Urothelium cell line (cell line): Measurements from ENCODE around the gene HMX2.

ENCODE experiments used
- DNase-seq: peaks from one replicate; pipeline ENCODE4 v3.0.0; 2011; ENCODE audit warnings: low spot score, mixed read lengths
- FAIRE-seq: peaks from 2 replicates; lab custom pipeline; 2011; peaks lifted over from hg19 to GRCh38; lab: Jason Lieb, UNC

HMX2 gene, protein sequence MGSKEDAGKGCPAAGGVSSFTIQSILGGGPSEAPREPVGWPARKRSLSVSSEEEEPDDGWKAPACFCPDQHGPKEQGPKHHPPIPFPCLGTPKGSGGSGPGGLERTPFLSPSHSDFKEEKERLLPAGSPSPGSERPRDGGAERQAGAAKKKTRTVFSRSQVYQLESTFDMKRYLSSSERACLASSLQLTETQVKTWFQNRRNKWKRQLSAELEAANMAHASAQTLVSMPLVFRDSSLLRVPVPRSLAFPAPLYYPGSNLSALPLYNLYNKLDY

DNA sequence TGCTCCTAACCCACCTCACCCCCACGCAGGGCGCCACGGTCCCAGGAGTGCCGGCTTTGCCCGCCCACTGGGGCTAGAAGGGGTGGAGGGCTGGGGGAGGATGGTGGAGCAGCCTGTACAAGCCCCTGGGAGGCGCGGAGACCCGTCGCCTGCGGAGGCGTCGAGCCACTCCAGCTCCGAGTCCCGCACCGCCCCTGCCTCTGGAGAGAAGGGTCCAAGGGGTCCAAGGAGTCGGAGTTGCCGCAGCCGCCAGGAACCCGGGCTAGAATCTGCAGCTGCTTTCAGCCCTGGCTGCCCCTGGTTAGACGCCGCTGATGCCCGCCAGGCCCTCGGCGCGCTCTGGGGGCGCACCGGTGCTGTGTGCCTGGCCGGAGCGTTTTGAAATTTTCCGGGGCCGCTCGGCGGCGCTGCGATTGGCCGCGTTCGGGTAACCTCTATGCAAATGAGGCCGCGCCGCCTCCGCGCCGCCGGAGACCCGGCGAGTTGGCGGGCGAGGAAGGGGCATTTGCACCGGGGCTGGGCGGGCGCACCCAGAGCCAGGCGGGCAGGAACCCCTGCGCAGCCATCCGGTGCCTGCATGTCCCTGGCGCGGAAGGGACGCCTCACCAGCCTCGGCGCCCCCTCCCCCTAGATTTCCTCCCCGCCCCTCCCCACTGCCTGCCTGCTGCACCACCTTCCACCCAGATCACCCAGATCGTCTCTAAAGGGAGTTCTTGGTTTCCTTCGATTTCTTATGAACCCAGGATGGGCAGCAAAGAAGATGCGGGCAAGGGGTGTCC lies at the start of gene HMX2:
TSS of gene HMX2 (plus strand) at position 502 of the 779 bp plus-strand sequence. CDS start at position 745, 243 bp downstream.
- DNase-seq (peak; percentile 70), FAIRE-seq (no peak)

DNA sequence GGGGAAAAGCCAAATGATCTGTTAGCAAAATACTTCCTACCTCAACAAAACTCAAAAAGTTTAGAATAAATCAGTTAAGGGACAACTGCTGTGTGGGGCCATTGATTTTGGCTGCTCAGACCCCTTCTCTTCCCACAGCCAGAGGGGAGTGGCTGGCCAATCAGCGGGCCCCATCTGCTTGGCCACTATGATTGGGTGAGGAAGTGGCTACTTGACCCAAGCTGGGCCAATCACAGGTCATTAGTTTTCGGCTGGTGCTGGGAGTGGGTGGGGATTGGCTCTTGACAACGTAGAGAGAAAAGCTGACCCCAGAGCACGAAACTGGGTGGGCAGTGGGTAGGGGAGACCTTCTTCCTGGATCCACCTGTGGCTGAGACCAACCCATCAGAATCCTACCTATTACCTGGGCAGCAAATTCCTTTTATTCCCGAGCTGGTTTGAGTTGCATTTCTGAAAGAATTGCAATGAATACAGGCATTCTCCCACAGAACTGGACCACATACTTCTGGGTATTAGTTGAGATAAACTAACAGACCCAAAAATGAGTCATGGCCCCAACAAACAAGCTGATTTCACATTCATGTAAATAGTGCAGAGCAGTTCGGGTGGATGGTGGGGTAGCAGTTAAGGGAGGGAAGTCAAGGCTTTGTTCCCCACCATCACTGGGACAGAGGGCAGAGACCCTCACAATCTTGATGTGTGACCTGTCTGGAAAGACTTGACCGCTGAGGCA lies 47.7 kb upstream of the HMX2 start:
- DNase-seq (peak; percentile 20), FAIRE-seq (no peak)

DNA sequence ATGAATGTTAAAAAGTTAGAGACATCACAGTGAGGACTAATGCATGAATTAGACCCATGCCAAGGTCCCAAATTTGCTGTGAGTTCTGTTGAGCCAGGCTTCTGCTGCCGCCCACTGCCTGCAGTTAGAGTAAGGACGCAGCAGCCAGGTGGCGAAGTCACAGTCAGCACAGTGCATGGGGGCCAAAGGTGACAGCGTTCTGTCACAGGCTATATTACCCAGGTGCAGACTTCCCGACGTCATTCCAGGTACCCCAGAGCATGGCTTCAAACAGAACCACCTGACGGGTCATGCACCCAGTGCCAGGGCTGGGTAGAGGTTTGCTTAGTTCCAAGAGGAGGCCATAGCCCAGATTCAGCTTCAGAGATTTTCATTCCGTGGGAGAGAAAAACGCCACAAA lies 46.1 kb upstream of the HMX2 start:
- DNase-seq (no peak), FAIRE-seq (no peak)

DNA sequence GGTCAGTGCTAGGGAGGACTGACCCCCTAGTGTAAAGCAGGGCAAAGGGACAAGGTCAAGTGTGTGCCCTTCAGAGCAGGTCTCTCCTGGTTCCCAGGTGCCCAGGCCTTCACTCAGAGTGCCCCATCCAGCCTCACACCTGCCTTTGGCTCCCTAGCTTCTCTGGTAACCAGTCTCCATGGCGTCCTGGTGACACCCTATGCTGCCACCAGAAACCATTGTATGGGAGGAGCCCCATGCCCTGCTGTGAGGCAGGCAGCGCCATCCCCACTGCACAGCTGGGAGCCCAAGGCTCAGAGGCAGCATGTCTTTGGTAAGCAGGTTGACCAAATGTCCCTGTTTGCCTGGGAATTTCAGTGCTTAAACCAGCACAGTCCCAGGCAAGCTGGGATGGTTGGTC lies 45.3 kb upstream of the HMX2 start:
- FAIRE-seq: no peak
- DNase-seq: no peak

DNA sequence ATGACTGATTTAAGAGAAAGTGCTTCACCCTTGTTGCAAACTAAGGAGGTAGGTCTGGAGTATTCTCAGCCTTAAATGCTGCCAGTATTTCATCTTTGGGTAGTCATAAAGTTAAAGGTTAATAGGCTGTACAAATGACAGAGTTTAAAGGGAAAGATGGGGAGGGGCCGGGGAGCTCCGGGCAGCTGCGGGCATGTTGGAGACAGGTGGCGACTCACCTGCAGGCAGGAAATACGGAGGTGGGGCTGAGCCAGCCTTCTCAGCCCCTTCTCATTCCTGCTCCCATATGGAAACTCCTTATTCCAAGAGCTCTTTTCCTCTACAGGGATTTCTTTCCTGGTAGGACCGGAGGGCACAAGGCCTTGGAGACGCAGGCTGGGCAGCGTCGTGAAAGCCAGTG lies 44.0 kb upstream of the HMX2 start:
- FAIRE-seq: no peak
- DNase-seq: no peak

DNA sequence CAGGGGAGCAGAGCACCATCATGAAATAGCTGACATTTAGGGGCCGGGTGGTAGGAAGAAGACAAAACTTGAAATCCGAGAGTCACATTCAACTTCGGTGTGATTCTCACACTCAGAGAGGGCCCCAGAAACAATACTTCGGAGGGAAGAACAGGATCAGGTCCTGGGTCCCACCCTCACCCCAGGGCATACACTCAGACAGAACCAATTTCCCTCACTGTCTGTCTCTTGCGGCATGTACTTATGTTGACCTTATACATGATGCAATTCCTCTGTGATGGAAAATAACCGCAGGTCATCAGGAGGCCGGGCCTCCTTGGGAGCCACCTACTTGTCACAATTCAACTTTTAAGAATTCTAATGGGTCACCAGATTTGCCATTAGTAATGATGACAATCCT lies 38.5 kb upstream of the HMX2 start:
- FAIRE-seq (no peak), DNase-seq (no peak)

DNA sequence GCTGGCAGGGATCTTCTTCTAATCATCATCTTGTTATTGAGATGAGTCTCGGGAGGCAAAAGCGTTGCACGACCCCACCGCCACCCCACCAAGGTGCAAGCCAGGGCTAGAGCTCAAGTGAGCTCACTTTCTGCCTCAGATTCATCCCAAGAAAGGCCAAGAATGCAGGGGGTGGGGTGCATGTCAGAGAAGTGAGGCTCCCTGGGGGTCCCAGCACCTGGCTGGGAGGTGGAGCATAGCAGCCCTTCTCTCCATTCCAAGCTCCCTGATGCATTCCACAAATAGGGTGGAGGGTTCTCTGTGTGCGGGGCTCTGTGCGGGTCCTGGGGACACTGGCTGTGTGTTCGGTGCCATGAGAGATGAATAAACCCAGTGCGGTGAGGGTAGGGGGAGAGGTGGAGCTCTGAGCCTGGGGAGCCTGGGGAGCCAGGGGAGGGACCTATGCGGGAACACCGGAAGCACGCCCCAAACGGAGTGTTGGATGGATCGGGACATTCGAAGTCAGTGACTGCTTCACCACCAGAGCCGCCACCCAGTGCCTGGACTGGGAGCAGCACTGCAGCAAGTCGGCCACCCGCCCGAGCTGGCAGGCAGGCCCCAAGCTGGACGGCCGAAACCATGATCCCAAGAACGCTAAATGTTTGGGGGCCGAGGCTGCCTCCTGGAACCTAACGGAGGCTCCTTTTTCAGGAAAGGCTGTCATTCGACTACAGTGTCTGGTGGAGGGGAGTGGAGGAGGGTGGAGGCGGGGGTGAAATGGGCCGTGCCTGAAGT lies 30.1 kb upstream of the HMX2 start:
- FAIRE-seq (no peak), DNase-seq (no peak)

DNA sequence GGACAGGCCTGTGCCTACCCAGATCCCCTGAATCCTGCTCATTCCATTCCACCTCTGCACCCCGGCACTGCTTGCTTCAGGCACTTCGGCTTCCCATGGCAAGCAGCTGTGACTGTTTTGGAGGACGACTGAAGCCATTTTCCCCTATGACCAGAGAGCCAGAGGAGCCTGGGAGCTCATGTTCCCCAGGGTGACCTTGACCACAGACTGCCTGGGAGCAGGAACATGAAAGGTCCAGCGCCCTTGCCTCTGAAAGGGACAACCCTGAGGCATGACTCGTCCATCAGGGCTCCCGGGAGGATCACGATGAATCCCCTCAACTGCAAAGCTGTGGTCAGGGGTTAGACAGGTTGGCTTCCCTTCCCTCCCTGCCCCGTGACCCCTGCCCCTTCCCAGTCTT lies 28.9 kb upstream of the HMX2 start:
- DNase-seq (no peak), FAIRE-seq (no peak)

DNA sequence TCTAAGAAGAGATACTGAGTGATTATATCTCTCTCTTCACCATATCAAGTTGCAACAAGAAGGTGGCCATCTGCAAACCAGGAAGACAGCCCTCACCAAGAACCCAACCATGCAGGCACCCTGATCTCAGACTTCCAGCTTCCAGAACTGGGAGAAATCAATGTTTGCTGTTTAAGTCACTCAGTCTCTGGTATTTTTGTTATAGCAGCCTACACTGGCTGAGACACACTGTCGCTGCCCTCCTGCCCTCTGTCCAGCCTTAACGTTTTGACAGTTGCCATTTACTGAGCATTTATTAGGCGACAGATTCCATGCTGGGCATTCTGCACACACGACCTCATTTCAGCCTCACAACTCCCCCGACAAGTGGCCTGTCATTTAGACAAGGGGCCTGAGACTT lies 21.7 kb upstream of the HMX2 start:
- no peak for DNase-seq
- FAIRE-seq: no peak

DNA sequence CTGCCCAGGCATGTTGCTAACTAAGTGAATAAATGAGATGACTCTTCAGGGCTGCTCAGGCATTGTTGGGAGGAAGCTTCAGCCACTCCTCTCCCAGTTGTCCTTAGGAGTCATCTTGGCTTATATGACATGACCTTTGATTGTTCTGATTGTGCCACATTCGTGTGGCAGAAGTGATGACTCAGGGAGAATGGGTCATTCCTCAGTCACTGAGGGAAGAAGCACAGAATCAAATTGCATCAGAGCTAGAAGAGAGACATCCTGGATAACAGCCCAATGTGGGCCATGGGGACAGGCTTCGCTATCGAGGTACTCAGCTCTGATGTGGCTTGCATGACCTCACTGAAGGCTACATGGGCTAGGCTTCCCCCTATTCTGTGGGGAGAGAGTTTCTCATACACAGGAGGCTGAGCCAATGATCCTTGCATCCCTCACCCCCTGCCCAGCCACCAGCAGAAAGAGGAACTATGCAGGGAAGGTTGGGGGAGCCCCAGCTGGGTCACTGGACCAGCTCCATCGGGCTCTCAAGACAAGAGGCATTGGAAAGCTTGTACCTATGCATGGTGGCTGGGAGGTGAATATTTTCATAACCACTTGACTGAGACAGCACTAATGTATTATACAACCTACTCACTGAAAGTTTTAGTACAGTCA lies 18.2 kb upstream of the HMX2 start:
- DNase-seq: no peak
- peak; percentile 32 for FAIRE-seq

DNA sequence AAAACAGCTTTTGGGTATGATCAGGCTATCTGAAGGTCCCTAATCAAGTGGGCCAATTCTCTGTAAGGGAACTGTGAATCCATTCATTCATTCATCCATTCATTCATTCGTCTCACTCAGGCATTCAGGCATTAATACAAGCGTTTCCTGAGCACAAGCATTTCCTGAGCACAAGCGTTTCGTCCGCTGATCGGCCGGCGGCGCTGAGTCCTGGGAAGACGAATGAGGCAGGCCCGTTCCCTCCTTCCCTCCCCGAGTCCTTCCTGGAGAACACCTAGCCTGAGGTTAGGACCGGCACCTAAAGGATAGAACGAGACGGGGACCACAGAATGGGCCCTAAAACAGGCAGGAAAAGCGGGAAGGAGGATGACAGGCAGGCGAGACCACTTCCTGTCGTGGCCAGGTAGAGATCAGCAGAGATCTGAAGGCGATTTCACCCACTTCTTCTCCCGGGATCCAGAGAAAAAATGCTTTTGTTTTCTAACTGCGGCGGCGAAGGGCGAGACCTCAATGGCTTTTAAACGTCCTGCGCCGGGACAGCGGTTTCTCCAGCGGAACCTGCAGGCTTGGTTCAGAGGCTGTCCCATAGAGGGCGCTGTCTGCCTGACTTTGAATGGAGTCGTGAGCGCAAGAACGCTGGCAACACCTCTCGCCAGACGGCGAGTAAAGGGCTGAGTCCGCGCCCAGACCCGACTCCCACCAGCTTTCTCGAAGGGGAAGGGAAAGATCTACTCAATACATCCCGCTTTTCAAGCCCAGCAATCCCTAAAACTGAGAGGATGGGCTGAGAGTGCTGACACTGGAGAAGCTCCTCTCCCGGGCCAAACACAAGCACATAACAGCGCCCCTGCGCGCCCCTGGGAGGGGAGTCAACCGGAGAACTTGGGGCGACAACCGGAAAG lies 15.1 kb upstream of the HMX2 start:
- DNase-seq (peak; percentile 89), FAIRE-seq (no peak)

DNA sequence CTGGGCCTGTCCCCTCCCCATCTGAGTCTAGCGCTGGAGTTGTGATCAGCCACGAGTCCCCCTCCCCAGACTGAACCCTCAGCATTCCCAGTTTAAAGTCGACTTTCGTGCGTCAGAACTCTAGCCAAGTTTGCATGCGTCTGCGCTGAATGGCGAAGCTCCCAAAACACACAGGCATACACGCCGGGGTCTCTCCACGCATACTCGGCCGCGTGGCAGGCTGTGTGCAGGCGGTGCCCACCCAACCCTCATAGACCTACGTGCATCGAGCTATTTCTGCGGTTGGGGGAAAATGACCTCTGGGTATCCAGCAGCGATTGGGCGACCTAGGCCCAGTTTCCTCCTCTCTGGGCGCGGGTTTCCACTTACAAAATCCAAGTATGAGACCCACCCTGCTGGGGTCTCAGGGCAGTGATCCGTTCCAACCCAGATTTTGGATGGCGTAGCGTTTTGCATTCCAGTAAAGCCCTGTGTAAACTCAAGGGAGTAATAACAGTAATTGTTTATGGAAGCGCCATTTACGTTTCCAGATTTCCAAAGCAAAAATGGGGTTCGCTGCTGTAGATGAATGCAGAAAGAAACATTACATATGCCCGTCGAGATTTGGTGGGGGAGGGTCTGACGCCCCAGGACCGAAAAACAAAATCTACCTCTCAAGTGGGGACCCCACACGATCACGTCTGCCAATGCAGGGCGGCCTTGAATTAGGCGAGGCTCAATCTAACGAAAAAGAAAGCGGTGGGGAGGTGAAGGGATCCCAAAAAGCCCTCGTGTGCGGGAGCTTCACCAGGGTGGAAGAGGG lies 14.2 kb upstream of the HMX2 start:
- FAIRE-seq: no peak

DNA sequence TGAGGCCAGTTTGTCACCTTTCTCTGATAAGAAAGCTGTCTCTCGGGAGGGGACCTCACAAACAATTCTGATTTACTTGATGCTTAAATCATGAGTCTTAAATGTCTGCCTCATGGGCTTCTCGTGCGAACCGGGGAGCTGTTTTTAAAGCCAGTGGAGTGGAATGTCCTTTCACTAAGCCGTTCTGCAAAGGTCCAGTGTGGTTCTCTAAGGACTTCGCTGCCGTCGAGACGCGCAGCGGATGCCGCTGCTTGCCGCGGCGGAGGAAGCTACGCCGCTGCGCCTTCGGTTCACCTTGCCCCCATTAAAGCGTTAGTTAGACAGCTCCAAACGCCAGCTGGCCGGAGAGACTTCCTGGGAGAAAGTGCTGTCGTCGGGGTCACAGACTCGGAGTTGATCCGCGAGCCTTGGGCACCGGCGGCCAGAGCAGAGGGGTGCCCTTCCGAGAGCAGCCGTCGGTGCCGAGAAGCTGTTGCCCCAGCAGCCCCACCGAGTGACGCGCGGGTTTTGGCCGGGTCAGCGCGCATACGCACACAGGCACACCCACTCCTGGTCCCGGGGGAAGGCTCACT lies 13.5 kb upstream of the HMX2 start:
- DNase-seq (no peak), FAIRE-seq (no peak)

More for the DNA sequence above, 14.2 kb upstream of the HMX2 start:
- DNase-seq: no peak

DNA sequence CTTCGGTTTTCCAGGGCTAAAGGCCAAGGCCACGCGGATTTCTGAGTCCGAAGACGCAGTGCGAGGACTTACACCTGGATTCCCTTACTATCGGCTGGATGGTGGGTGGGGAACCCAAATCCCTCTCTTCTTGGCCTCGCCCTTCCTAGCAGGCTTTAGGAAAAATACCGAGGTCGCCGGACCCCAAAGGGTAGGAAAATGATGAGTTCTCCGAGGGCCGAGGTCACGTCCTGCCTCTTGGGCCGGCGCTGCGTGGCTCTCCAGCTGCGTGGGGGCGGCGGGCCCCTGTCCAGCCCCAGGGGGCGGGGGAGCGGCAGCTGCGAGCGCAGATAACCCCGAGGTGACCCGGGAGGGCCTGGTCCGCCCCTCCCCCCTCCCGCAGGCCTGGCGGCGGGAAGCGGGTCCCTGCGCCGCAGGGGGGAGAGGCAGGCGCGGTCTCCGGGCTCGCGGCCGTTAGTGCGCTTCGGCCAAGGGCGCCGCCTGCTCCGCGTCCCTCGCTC lies 13.0 kb upstream of the HMX2 start:
- no peak for DNase-seq
- no peak for FAIRE-seq

DNA sequence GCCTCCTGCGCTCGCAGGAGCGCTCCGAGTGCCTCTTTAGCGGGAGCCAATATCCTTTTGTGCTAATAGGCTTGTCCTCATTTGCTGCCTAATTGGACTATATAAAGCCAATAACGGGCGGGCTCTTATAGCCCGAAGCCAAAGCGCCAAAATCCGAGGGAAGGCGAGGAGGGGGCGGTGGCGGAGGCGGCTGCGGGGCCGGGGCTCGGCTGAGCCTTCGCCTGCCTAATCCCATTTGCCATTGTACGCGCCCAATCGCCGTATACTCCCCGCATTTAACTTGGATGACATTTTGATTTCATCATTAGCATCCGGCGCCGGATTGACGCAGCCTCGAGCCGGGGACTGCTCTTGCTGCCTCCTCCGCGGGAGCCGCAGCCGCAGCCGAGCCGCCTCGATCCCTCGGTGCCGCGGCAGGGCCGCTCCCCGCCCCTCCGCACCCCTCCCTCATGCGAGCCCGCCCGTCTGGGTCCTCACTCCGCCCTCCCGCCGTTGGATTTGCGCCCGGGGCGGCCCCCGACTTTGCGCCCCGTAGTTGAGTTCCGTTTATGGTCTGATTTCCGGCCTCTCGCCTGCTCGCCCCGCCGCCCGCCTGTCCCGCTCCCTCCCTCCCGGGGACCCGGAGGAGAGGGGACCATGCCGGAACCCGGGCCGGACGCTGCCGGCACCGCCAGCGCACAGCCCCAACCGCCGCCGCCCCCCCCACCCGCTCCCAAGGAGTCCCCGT lies 12.4 kb upstream of the HMX2 start, which contains the start of gene HMX3:
TSS of gene HMX3 (plus strand) at position 556 of the 727 bp plus-strand sequence. CDS start at position 637, 81 bp downstream.
- no peak for FAIRE-seq
- peak; percentile 29 for DNase-seq

DNA sequence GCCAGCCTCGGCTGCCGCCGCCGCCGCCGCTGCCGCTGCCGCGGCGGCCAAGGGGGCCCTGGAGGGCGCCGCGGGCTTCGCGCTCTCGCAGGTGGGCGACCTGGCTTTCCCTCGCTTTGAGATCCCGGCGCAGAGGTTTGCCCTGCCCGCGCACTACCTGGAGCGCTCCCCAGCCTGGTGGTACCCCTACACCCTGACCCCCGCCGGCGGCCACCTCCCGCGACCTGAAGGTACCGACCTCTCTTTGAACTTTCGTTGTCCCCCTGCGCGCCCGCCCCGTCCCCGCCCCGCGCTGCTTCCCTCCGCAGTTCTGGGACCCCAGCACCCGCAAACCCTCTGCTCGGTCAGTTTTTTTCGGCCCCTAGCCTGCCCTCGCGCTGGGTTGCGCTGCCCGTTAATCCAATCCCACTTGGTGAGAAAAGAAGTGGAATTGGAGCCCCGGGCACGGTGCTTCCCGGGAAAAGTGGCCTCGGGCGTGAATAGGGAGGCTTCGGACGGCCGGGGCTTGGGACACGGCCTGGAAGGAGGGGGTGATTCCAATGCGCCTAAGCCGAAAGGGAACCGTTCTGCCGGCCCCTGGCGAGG lies 11.6 kb upstream of the HMX2 start:
- FAIRE-seq: no peak

More for the DNA sequence above, 11.6 kb upstream of the HMX2 start:
- no peak for DNase-seq
